ENCODE results near the gene RAB11FIP2. TPM values are rescaled to one million over a fixed set of nuclear protein-coding genes. Genes with fewer than 3 reads are reported as not detected.

The RAB11FIP2 gene
- total and polyA plus RNA-seq, 2 of the 8 experiments (the other 6 are each of a cell fraction or from before 2014, with no cell fraction given), result 3.1 to 12.7 TPM

DNA sequence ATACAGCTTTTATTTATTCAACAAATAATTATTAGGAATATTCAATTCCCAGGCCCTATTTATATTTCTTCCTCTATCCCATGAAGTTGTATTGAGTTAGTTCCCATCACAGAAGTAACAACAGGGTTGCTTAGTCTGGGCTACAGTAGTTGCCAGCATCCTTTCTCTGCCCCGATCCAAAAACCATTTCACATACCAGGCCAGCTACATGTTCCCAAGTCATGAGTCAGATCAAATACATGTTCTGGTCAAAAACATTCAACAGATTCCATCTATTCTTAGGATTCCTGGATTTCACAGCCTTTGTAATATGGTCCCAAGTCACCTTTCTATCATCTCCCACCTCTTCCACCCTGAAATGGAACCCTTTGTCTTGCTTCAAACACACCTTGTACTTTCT, 91.6 kb downstream of the RAB11FIP2 start:
- peaks cover 0 to 3% (median 0%) of the 10 kb centered on the region in 4 experiments; a peak in 2 of 7 replicates for H3K4me1 ChIP-seq (replicated peaks in 1 of 4; ENCODE audit: control insufficient read depth in 3 of 4, insufficient read depth in 4 of 4, low read length in 3 of 4)
- TF ChIP-seq MAX (IDR thresholded peaks at IDR 0.05), result no peak
- no peak for TF ChIP-seq CBX5 (IDR thresholded peaks at IDR 0.05; ENCODE audit: low read depth, low read length)
- TF ChIP-seq ATF2 (IDR thresholded peaks at IDR 0.05; ENCODE audit: low read length), result no peak
- no peak for TF ChIP-seq BRCA1 (IDR thresholded peaks at IDR 0.05; ENCODE audit: low read depth, low read length)
- TF ChIP-seq GTF2F1 (IDR thresholded peaks at IDR 0.05; ENCODE audit: borderline replicate concordance, low read depth, low read length), result no peak
- no peak for TF ChIP-seq POLR2AphosphoS5 (IDR thresholded peaks at IDR 0.05; ENCODE audit: low read depth, low read length)

More for the DNA sequence above, 91.6 kb downstream of the RAB11FIP2 start:
- Histone ChIP-seq H2BK20ac (ENCODE audit: low read length) (no peak overlapping the region), H4K20me1 (replicated peaks in 1 of 2; ENCODE audit: control insufficient read depth in 1 of 2, insufficient read depth in 2 of 2, low read length in 2 of 2) (no peaks in the 10 kb centered on the region), H2BK15ac (ENCODE audit: low read length) (no peak overlapping the region), H3K79me2 (ENCODE audit: control insufficient read depth in 1 of 2, insufficient read depth in 2 of 2, low read length in 2 of 2) (no peaks in the 10 kb centered on the region), H3K23ac (ENCODE audit: insufficient read length) (no peak overlapping the region), H3K36me3 (ENCODE audit: control insufficient read depth in 2 of 4, insufficient read depth in 4 of 4, low read length in 3 of 4) (no peaks in the 10 kb centered on the region), H3K14ac (ENCODE audit: insufficient read length) (no peak overlapping the region), H4K8ac (ENCODE audit: extremely low read depth, insufficient read depth, low read length) (no peak overlapping the region), H3K9me3 (ENCODE audit: insufficient read depth in 2 of 2, low read depth in 1 of 2, low read length in 1 of 2) (no peaks in the 10 kb centered on the region), H3K56ac (replicated peaks; ENCODE audit: insufficient read length, low read depth, low read length) (no peak overlapping the region), H2BK120ac (replicated peaks; ENCODE audit: low read depth, low read length) (no peak overlapping the region), H3K27me3 (replicated peaks in 1 of 4; ENCODE audit: control insufficient read depth in 3 of 4, extremely low read depth in 1 of 4, insufficient read depth in 3 of 4, low read length in 3 of 4) (no peaks in the 10 kb centered on the region), H2BK12ac (ENCODE audit: low read depth, low read length) (no peak overlapping the region), H3K4me3 (ENCODE audit: extremely low read depth in 1 of 4, insufficient read depth in 2 of 4, low read depth in 3 of 4, low read length in 4 of 4) (no peak overlapping the region), H4K91ac (replicated peaks; ENCODE audit: insufficient read length, low read length) (no peak overlapping the region), H3K4ac (replicated peaks; ENCODE audit: insufficient read length, low read depth, low read length) (no peak overlapping the region), H3K4me2 (ENCODE audit: insufficient read depth in 1 of 2, low read depth in 2 of 2, low read length in 2 of 2) (no peak overlapping the region), H3K79me1 (ENCODE audit: low read depth, low read length) (no peaks in the 10 kb centered on the region), H3K18ac (ENCODE audit: extremely low read depth, low read length) (no peak overlapping the region), H3K23me2 (ENCODE audit: low read depth, low read length) (no peaks in the 10 kb centered on the region), H2BK5ac (ENCODE audit: low read depth, low read length) (no peak overlapping the region), H2AFZ (ENCODE audit: low read length) (no peak overlapping the region), H4K5ac (ENCODE audit: insufficient read length, low read depth, low read length) (no peak overlapping the region), H2AK5ac (ENCODE audit: low read depth, low read length) (no peak overlapping the region), H3K9ac (replicated peaks in 1 of 4; ENCODE audit: extremely low read depth in 1 of 4, low read depth in 3 of 4, low read length in 3 of 4) (no peak overlapping the region), H3K27ac (ENCODE audit: low read depth, low read length) (no peak overlapping the region)
- POLR2A ChIA-PET (ENCODE audit: partially characterized antibody), result no interaction called here
- WGBS, 2 experiments (ENCODE audit: extremely low coverage in 1 of 2, insufficient coverage in 1 of 2, insufficient read length in 1 of 2, insufficient replicate concordance in 2 of 2, low coverage in 1 of 2, low lambda C conversion rate in 2 of 2, missing lambda C conversion rate in 1 of 2), result 100% methylated on average over 1 of the region's 1 CpG; no CpG with 5 or more reads in 1 of the 2 experiments
- FAIRE-seq (no peak), DNase-seq (ENCODE audit: low read depth in 1 of 2, low spot score in 2 of 2) (no peak)
- CTCF ChIA-PET (ENCODE audit: partially characterized antibody), result interaction anchor here (0.6 to 1.4 kb wide), 2 partner anchors 35 to 44 kb away, joined by 3 read pairs; no protein-coding TSS in a partner anchor
